ENCODE measurements around the gene DCBLD1. TPM values are rescaled to one million over a fixed set of nuclear protein-coding genes. Genes with fewer than 3 reads are reported as not detected.

Gene DCBLD1
- total and polyA plus RNA-seq, 2 of the 4 experiments (the other 2 are of a cell fraction), result 21.1 to 27.8 TPM

DNA sequence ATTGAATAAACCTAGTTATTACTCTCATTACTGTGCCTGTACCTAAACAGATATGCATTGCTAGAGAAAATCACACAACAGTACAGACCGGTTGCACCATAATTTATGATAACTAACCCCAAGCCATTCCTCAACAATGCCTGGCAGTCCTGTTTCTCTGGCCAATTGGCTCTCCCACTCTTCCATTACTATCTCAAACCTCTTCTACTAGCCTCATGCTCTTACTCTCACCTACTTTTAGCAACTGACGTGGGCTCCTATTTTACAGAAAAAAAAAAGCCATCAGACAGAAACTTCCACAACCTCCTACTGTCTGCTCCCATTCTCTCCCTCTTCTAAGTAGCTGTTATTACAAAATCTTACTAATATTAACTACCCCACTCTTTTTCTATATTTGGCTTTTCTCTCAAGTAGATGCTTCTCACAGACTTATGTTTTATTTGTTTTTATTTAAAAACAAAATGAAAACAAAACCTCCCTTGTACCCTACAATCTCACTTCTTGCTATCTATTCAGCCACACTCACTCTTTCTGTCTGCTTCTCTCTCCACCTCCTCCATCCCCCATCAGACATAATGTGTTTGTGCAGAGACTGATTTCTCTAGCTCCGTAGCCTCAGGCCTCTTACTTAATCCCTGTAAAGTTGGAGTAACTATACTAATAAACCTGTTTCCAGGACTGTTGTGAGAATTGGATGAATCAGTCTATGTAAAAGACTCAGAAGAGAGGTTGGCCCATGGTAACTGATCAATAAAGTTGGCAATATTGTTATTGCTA, 110.7 kb downstream of the DCBLD1 start:
- Histone ChIP-seq H3K4me3 (ENCODE audit: insufficient read depth, low read depth, low read length) (no peak overlapping the region), H3K9ac (ENCODE audit: low read depth, low read length) (no peak overlapping the region), H4K91ac (ENCODE audit: insufficient read depth, low read depth, low read length) (no peak overlapping the region), H3K27ac (ENCODE audit: insufficient read depth, low read length) (no peak overlapping the region), H4K20me1 (ENCODE audit: insufficient read depth, low read length) (peaks cover 16% of the 10 kb centered on the region; the same call in 1 of the 2 replicates), H3K14ac (replicated peaks; ENCODE audit: low read depth, low read length) (no peak overlapping the region), H2BK5ac (ENCODE audit: low read depth, low read length, poor library complexity, severe bottlenecking) (no peak overlapping the region), H4K5ac (ENCODE audit: low read depth, low read length) (no peak overlapping the region), H4K8ac (ENCODE audit: low read depth in 2 of 2, low read length in 2 of 2) (no peak overlapping the region), H3K4ac (ENCODE audit: low read depth, low read length) (no peak overlapping the region), H2AK5ac (ENCODE audit: low read depth, low read length) (no peak overlapping the region), H3K79me1 (ENCODE audit: low read depth in 1 of 2, low read length in 2 of 2) (peaks cover 8 to 43% of the 10 kb centered on the region in 2 experiments), H3K27me3 (ENCODE audit: control insufficient read depth, insufficient read depth, low read length) (no peaks in the 10 kb centered on the region), H3K36me3 (ENCODE audit: control insufficient read depth, insufficient read depth, low read length) (peaks cover 10% of the 10 kb centered on the region), H2AK9ac (replicated peaks; ENCODE audit: low read depth, low read length, poor library complexity) (no peak overlapping the region), H3K56ac (ENCODE audit: extremely low read depth, insufficient read depth, low read length) (no peak overlapping the region), H3K23ac (ENCODE audit: low read depth, low read length) (no peak overlapping the region), H3K9me3 (ENCODE audit: control insufficient read depth, insufficient read depth, low read length) (no peaks in the 10 kb centered on the region), H2BK20ac (ENCODE audit: low read depth, low read length) (no peak overlapping the region), H2BK15ac (ENCODE audit: low read depth, low read length) (no peak overlapping the region), H3K9me1 (ENCODE audit: insufficient read depth, low read length) (no peaks in the 10 kb centered on the region), H2AFZ (replicated peaks; ENCODE audit: low read length, poor library complexity) (no peak overlapping the region), H3K18ac (ENCODE audit: low read depth, low read length) (no peak overlapping the region), H2BK120ac (ENCODE audit: low read depth, low read length) (no peak overlapping the region), H3K4me2 (ENCODE audit: low read depth, low read length) (no peak overlapping the region), H3K4me1 (ENCODE audit: control insufficient read depth, insufficient read depth, low read length) (no peaks in the 10 kb centered on the region)
- intact Hi-C loops (cut with micrococcal nuclease), result no loop called here
- dilution Hi-C loops (cut with HindIII; ENCODE audit: low sequenced_read_pairs, unreplicated experiment), result no loop called here
- 63% methylated on average over 1 of the region's 3 CpGs; no CpG with 5 or more reads in 1 of the 2 experiments for WGBS, 2 experiments (ENCODE audit: extremely low coverage in 2 of 2, insufficient read length in 1 of 2)
- ChIA-PET CTCF (no interaction called here), POLR2A (ENCODE audit: unreplicated experiment) (no interaction called here)
- in situ Hi-C loops (cut with MboI; ENCODE audit: low sequenced_read_pairs), result no loop called here
- no TSS peak for BruUV-seq (replicated peaks)
- TF ChIP-seq MAZ (IDR thresholded peaks at IDR 0.05; ENCODE audit: borderline replicate concordance, low read depth, low read length), result no peak
- TF ChIP-seq, protein P1, sequence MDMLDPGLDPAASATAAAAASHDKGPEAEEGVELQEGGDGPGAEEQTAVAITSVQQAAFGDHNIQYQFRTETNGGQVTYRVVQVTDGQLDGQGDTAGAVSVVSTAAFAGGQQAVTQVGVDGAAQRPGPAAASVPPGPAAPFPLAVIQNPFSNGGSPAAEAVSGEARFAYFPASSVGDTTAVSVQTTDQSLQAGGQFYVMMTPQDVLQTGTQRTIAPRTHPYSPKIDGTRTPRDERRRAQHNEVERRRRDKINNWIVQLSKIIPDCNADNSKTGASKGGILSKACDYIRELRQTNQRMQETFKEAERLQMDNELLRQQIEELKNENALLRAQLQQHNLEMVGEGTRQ (IDR thresholded peaks at IDR 0.05; ENCODE audit: low read depth, low read length), result no peak
- no peak for TF ChIP-seq MXI1 (IDR thresholded peaks at IDR 0.05; ENCODE audit: borderline replicate concordance, low read depth, low read length)
- no peak for TF ChIP-seq RFX5 (IDR thresholded peaks at IDR 0.05; ENCODE audit: low read depth, low read length)
- no peak for TF ChIP-seq CHD1 (IDR thresholded peaks at IDR 0.05; ENCODE audit: low read depth, low read length)
- TF ChIP-seq RCOR1 (IDR thresholded peaks at IDR 0.05; ENCODE audit: insufficient replicate concordance, low read length), result no peak
- no peak for ATAC-seq (ENCODE audit: low read depth)
- no peak for DNase-seq
